SK-N-SH (cell line): ENCODE results near the gene OXA1L. TPM values are rescaled to one million over a fixed set of nuclear protein-coding genes. Genes with fewer than 3 reads are reported as not detected.

Experiments
- CTCF ChIA-PET: fragments of 300-600, 350-600 bp; formaldehyde crosslinking; extraction: SDS; loops from one replicate; lab custom pipeline; 2021; lab: Yijun Ruan, JAX
- POLR2A ChIA-PET: fragments of 350-600 bp; sonication (Branson Sonifier 250); formaldehyde crosslinking; extraction: SDS; loops from one replicate; lab custom pipeline; 2020; ENCODE audit warnings: antibody characterized with exemption, inconsistent platforms; lab: Yijun Ruan, JAX
- DNase-seq: peaks from one replicate; pipeline ENCODE4 v3.0.0; 2012
- H2AFZ ChIP-seq: fragments of 200-600 bp; sonication (generic); 2 replicates; pipeline ENCODE4 v1.8.1; 2016; ENCODE audit warnings: antibody characterized with exemption, mild to moderate bottlenecking, low read depth
- H3F3A ChIP-seq: fragments of 200-600 bp; sonication (generic); replicated peaks from 2 replicates; pipeline ENCODE3; 2016; ENCODE audit warnings: antibody characterized with exemption, mild to moderate bottlenecking; ENCODE audit not compliant: insufficient read depth
- H3K27ac ChIP-seq, 2 experiments: fragments of 200-500 bp in 1 of 2; fragments of 200-600 bp in 1 of 2; sonication (Bioruptor generic) in 1 of 2; sonication (generic), shearing (Covaris generic) in 1 of 2; 2 replicates each; pipeline versions ENCODE4 v1.5.1 to v1.6.1; 2014 to 2016; ENCODE audit warnings: low read depth in 2 of 2, inconsistent platforms in 1 of 2, low read length in 1 of 2, mild to moderate bottlenecking in 1 of 2, mixed read lengths in 1 of 2
- H3K27me3 ChIP-seq: fragments of 200-600 bp; sonication (generic), shearing (Covaris generic); 2 replicates; pipeline ENCODE4 v1.6.1; 2016; ENCODE audit warnings: mixed run types; ENCODE audit not compliant: insufficient read depth
- H3K36me3 ChIP-seq, 2 experiments: fragments of 200-500 bp in 1 of 2; fragments of 200-600 bp in 1 of 2; sonication (Bioruptor generic) in 1 of 2; sonication (generic) in 1 of 2; replicated peaks in 1 of 2; 2 replicates each; pipeline versions ENCODE3 to v1.5.1; 2014 to 2016; ENCODE audit warnings: low read length in 1 of 2, mild to moderate bottlenecking in 1 of 2; ENCODE audit not compliant: insufficient read depth in 2 of 2, control insufficient read depth in 1 of 2
- H3K4me1 ChIP-seq, 2 experiments: fragments of 200-500 bp in 1 of 2; fragments of 200-600 bp in 1 of 2; sonication (Bioruptor generic) in 1 of 2; sonication (generic), shearing (Covaris generic) in 1 of 2; 2 replicates each; pipeline versions ENCODE4 v1.5.1 to v1.6.1; 2014 to 2016; ENCODE audit warnings: low read depth in 1 of 2, low read length in 1 of 2, mixed run types in 1 of 2; ENCODE audit not compliant: insufficient read depth in 2 of 2, control insufficient read depth in 1 of 2
- H3K4me2 ChIP-seq: fragments of 200-600 bp; sonication (generic), shearing (Covaris generic); 2 replicates; pipeline ENCODE4 v1.6.1; 2017; ENCODE audit warnings: mixed run types
- H3K4me3 ChIP-seq, 2 experiments: fragments of 200-500 bp in 1 of 2; fragments of 200-600 bp in 1 of 2; sonication (Bioruptor generic) in 1 of 2; sonication (generic), shearing (Covaris generic) in 1 of 2; 2 replicates each; pipeline versions ENCODE4 v1.5.1 to v1.8.1; 2014 to 2016; ENCODE audit warnings: low read depth in 2 of 2, inconsistent platforms in 1 of 2, low read length in 1 of 2, mild to moderate bottlenecking in 1 of 2, mixed read lengths in 1 of 2, moderate library complexity in 1 of 2
- H3K79me2 ChIP-seq: fragments of 200-600 bp; sonication (generic); 2 replicates; pipeline ENCODE4 v1.8.1; 2017; ENCODE audit warnings: mild to moderate bottlenecking; ENCODE audit not compliant: insufficient read depth
- H3K9ac ChIP-seq: fragments of 200-600 bp; sonication (generic); 2 replicates; pipeline ENCODE4 v1.6.1; 2017; ENCODE audit warnings: mixed run types
- H3K9me2 ChIP-seq: fragments of 200-600 bp; sonication (generic); 2 replicates; pipeline ENCODE4 v1.6.1; 2017; ENCODE audit warnings: mixed run types
- H3K9me3 ChIP-seq: fragments of 200-600 bp; sonication (generic); 2 replicates; pipeline ENCODE4 v1.6.1; 2017; ENCODE audit warnings: mixed run types, mild to moderate bottlenecking, moderate library complexity
- H4K20me1 ChIP-seq: fragments of 200-600 bp; sonication (generic); 2 replicates; pipeline ENCODE4 v1.6.1; 2017; ENCODE audit warnings: mild to moderate bottlenecking, mixed run types; ENCODE audit not compliant: insufficient read depth
- CHD2 ChIP-seq: fragments of 150-350 bp; IDR thresholded peaks from 2 replicates; pipeline ENCODE4 v1.6.1; 2018; ENCODE audit warnings: low read length; ENCODE audit not compliant: partially characterized antibody
- ELF1 ChIP-seq: IDR thresholded peaks from 2 replicates; pipeline ENCODE4 v1.4.0; 2012
- EZH2phosphoT487 ChIP-seq: fragments of 200-600 bp; sonication (generic); IDR thresholded peaks from 2 replicates; pipeline ENCODE4 v1.6.1; 2017; ENCODE audit warnings: low read depth, mixed run types, mild to moderate bottlenecking, antibody characterized with exemption, moderate library complexity, borderline replicate concordance
- FOSL2 ChIP-seq: IDR thresholded peaks from 2 replicates; pipeline ENCODE4 v1.4.0; 2012; ENCODE audit warnings: low read depth, mild to moderate bottlenecking, moderate library complexity, borderline replicate concordance
- FOXM1 ChIP-seq: IDR thresholded peaks from 2 replicates; pipeline ENCODE4 v1.4.0; 2012; ENCODE audit warnings: low read depth, mild to moderate bottlenecking
- JUND ChIP-seq: IDR thresholded peaks from 2 replicates; pipeline ENCODE4 v1.4.0; 2012
- NFIC ChIP-seq: IDR thresholded peaks from 2 replicates; pipeline ENCODE4 v1.4.0; 2012; ENCODE audit warnings: borderline replicate concordance
- NRF1 ChIP-seq: IDR thresholded peaks from 2 replicates; pipeline ENCODE4 v1.6.1; 2012; ENCODE audit warnings: low read depth, mild to moderate bottlenecking, low read length
- RFX5 ChIP-seq: IDR thresholded peaks from 2 replicates; pipeline ENCODE4 v1.6.1; 2012; ENCODE audit warnings: mild to moderate bottlenecking, improper control_type of control experiment, low read length
- TEAD4 ChIP-seq: IDR thresholded peaks from 2 replicates; pipeline ENCODE4 v1.4.0; 2012; ENCODE audit warnings: mild to moderate bottlenecking, borderline replicate concordance; ENCODE audit not compliant: insufficient read depth
- WGBS: methylation state at CpG from one replicate; pipeline ENCODE4 v1.1.6; 2017; ENCODE audit warnings: low lambda C conversion rate; 5-methylcytosine and 5-hydroxymethylcytosine counted together
- polyA plus RNA-seq, 3 experiments: library from polyadenylated mRNA; depleted of rRNA; stranded (reverse); fragments of >200 nt; gene quantifications; 2 replicates each; pipeline ENCODE4 v1.2.3, GENCODE V29; 2012
- TF ChIP-seq, protein P1 (sequence below): fragments of 150-350 bp; IDR thresholded peaks from 2 replicates; pipeline ENCODE4 v1.6.1; 2016; ENCODE audit warnings: mild to moderate bottlenecking, low read depth, low read length
- TF ChIP-seq, protein P2 (sequence below): fragments of 150-350 bp; IDR thresholded peaks from 2 replicates; pipeline ENCODE4 v1.6.1; 2017; ENCODE audit warnings: antibody characterized with exemption, low read length, low read depth, borderline replicate concordance

Gene OXA1L
- polyA plus RNA-seq, 1 of the 3 experiments (the other 2 are of a cell fraction), result 119 TPM

DNA sequence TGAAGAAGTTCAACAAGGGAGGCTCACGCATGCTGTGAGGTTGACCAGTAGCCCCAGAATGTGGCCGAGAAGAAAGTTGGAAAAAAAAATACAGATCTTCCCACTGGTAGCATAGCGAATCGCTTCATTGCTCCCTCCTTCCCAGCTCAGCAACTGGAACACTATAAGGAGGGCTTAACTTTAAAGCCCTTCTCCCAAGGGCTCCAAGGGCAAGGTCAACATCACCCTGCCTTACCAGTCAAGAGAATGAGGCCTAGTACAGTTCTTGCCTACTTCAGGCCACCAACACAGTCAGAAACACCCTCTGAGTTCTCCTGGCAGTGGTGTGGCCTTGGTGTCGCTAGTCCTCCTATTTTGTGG is 14.4 kb downstream of the OXA1L start:
- DNase-seq, result no peak
- 76% methylated on average over 4 of the region's 5 CpGs for WGBS
- Histone ChIP-seq H3K4me2 (no peak overlapping the region), H3K9me3 (no peaks in the 10 kb centered on the region), H3K9ac (no peak overlapping the region), H2AFZ (no peak overlapping the region), H3K36me3 (no peaks in the 10 kb centered on the region), H3F3A (no peaks in the 10 kb centered on the region), H3K27me3 (no peaks in the 10 kb centered on the region), H4K20me1 (no peaks in the 10 kb centered on the region), H3K4me1 (no peaks in the 10 kb centered on the region), H3K79me2 (no peaks in the 10 kb centered on the region), H3K4me3 (no peak overlapping the region), H3K27ac (no peak overlapping the region), H3K9me2 (no peaks in the 10 kb centered on the region)
- TF ChIP-seq, protein P1, sequence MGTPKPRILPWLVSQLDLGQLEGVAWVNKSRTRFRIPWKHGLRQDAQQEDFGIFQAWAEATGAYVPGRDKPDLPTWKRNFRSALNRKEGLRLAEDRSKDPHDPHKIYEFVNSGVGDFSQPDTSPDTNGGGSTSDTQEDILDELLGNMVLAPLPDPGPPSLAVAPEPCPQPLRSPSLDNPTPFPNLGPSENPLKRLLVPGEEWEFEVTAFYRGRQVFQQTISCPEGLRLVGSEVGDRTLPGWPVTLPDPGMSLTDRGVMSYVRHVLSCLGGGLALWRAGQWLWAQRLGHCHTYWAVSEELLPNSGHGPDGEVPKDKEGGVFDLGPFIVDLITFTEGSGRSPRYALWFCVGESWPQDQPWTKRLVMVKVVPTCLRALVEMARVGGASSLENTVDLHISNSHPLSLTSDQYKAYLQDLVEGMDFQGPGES, result no peak
- TF ChIP-seq TEAD4 (no peak), RFX5 (no peak), ELF1 (no peak), NRF1 (no peak), EZH2phosphoT487 (no peak), NFIC (no peak), FOSL2 (no peak), FOXM1 (no peak), CHD2 (no peak)
- TF ChIP-seq, protein P2, sequence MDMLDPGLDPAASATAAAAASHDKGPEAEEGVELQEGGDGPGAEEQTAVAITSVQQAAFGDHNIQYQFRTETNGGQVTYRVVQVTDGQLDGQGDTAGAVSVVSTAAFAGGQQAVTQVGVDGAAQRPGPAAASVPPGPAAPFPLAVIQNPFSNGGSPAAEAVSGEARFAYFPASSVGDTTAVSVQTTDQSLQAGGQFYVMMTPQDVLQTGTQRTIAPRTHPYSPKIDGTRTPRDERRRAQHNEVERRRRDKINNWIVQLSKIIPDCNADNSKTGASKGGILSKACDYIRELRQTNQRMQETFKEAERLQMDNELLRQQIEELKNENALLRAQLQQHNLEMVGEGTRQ, result no peak
- POLR2A ChIA-PET, result no interaction called here
- CTCF ChIA-PET, result interaction anchor here (1.1 to 1.5 kb wide), 2 partner anchors 211 kb away, joined by 3 to 6 read pairs; no protein-coding TSS in a partner anchor

DNA sequence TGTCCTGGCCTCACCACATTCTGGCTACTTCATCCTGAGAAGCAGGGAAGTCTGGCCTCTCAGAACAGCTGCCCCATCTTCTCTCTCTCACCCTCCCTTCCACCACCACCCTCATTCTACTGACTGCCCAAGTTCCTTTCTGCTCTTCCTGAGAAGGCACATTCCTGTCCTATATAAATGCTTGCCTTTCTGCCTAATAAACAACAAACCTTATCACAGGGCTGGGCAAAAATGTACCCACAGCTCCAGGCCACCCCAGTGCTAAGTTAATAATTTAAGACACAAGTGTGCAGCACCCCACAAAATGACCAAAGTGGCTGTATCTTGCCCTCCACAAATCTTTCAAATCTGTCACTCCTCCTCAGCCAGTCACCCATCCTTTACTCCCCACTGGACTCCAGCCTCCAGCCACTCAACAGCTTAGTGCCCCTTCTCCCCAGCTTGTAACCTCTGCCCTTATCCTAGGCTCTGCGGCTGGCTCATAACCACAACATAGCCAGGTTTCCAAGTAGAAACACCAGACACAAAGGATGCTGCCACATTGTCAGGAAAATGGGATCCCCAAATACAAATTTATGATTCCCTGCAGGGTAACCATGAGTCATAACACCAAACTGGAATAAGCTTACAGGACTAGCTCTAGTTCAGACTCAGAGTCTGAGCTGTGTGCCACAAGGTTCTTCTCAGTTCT is 15.0 kb downstream of the OXA1L start:
- DNase-seq, result no peak
- H2AFZ ChIP-seq, result no peak overlapping the region
- H3K4me2 ChIP-seq, result no peak overlapping the region
- H3K36me3 ChIP-seq, result no peaks in the 10 kb centered on the region
- H4K20me1 ChIP-seq, result no peaks in the 10 kb centered on the region
- no peaks in the 10 kb centered on the region for H3K4me1 ChIP-seq
- CTCF ChIA-PET, result interaction anchor here (1.5 kb wide), 1 partner anchor 211 kb away, joined by 6 read pairs; no protein-coding TSS in a partner anchor
- H3K79me2 ChIP-seq, result no peaks in the 10 kb centered on the region
- no peak overlapping the region for H3K4me3 ChIP-seq
- no peak for TF ChIP-seq JUND
- TF ChIP-seq, all 33 proteins: peak for 0
- H3K9ac ChIP-seq, result no peak overlapping the region
- H3K9me3 ChIP-seq, result no peaks in the 10 kb centered on the region
- 0% methylated on average over 1 of the region's 1 CpG for WGBS
- no peak overlapping the region for H3K27ac ChIP-seq
- no peaks in the 10 kb centered on the region for H3K9me2 ChIP-seq
- no peaks in the 10 kb centered on the region for H3K27me3 ChIP-seq
- no peaks in the 10 kb centered on the region for H3F3A ChIP-seq
- POLR2A ChIA-PET, result no interaction called here
